Adrenal gland (tissue), 5 donors: ENCODE measurements around the gene OR10AG1.

ENCODE experiments used
- POLR2A ChIP-seq, 2 donors: fragments of 450-650 bp; IDR thresholded peaks; one replicate each; pipeline ENCODE4 v1.6.1; 2017; ENCODE audit warnings: antibody characterized with exemption in 2 of 2, mild to moderate bottlenecking in 2 of 2, moderate library complexity in 1 of 2
- TF ChIP-seq, protein P1 (sequence below), 6 experiments: fragments of 450-650 bp in 4 of 6; fragments of 200-600 bp in 2 of 6; sonication (generic) in 1 of 6; IDR thresholded peaks; 1 replicate in 5 of 6; 2 replicates in 1 of 6; pipeline versions ENCODE4 v1.5.1 to v1.8.0; 2016 to 2021; ENCODE audit warnings: antibody characterized with exemption in 6 of 6, mild to moderate bottlenecking in 2 of 6, moderate library complexity in 1 of 6
- donor health status: DM: no; HTN: no; CAD: no.

DNA sequence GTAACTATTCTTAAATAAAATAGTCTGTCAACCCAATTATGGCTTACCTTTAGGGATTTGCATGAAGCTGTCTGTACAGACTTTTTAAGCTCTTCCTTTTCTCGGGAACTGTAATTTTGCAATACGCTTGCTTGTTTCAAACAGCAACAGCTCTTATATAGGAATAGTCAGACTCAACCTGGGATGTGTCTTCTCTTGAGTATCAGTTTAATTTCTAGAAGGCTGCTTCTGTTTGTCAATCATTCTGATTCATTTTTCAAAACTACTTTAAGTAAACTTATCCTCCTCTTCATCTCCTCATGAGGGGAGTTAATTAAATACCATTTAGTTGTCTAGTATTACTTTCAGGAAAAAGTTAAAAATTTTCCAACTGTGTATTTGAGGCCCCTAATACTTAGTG lies at the start of gene OR10AG1:
- no peak for TF ChIP-seq POLR2A (IDR thresholded peaks at IDR 0.05)
- TF ChIP-seq, protein P1, sequence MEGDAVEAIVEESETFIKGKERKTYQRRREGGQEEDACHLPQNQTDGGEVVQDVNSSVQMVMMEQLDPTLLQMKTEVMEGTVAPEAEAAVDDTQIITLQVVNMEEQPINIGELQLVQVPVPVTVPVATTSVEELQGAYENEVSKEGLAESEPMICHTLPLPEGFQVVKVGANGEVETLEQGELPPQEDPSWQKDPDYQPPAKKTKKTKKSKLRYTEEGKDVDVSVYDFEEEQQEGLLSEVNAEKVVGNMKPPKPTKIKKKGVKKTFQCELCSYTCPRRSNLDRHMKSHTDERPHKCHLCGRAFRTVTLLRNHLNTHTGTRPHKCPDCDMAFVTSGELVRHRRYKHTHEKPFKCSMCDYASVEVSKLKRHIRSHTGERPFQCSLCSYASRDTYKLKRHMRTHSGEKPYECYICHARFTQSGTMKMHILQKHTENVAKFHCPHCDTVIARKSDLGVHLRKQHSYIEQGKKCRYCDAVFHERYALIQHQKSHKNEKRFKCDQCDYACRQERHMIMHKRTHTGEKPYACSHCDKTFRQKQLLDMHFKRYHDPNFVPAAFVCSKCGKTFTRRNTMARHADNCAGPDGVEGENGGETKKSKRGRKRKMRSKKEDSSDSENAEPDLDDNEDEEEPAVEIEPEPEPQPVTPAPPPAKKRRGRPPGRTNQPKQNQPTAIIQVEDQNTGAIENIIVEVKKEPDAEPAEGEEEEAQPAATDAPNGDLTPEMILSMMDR (IDR thresholded peaks at IDR 0.05), result no peak
